Amniotic stem cell (primary cell): ENCODE results near the gene WNT6.

ENCODE experiments used
- DNase-seq: peaks from one replicate; lab custom pipeline; 2025; lab: John Stamatoyannopoulos, UW

Gene WNT6

DNA sequence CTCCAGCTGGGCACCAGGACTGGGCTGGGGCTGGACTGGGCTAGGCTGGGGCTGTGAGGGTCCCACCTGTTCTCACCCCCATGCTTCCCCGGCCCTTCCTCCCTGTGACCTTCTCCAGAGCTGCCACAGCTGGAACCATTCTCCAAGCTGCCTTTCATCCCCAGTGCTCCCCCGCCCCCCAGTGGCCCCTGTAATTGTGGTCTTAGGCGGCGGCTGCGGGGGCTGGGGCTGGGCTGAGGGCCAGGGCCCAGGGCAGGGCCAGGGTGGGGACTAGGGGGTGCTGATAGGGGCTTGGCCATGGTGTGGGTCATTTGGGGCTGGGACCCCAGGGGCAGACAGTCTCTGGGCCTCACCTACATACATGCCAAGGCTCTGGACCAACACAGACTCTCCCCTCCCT, 18.3 kb downstream of the WNT6 start:
- DNase-seq, result no peak

- no peak for DNase-seq
Observed at GRCh38 chr2:218878486-218878885, 18.9 kb downstream of the WNT6 start.

GRCh38 chr2:218878926-218879761, 19.5 kb downstream of the WNT6 start:
- no peak for DNase-seq

DNA sequence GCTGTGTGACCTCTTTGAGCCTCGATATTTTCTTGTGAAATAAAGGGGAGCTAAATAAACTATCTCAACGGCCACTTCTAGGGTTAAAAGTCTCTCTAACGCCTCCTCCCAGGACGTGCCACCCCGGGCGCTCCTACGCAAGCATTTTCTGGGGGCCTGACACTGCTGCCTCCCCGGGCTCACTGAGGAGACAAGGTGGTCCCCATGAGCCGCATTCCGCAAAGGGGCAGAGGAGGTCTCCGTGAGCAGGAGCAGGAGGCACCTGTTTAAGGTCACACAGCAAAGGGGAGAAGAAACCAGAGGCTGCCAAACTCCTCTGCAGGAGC, 20.1 kb downstream of the WNT6 start:
- no peak for DNase-seq

GRCh38 chr2:218880102-218880858, 20.7 kb downstream of the WNT6 start, which contains the start of gene WNT10A:
TSS of gene WNT10A (plus strand) at chr2:218880852. CDS start at chr2:218880996, 144 bp downstream.
- DNase-seq, result no peak

GRCh38 chr2:218880859-218881594, 21.4 kb downstream of the WNT6 start:
- DNase-seq, result no peak

GRCh38 chr2:218881744-218882460, 22.3 kb downstream of the WNT6 start:
- DNase-seq, result no peak

DNA sequence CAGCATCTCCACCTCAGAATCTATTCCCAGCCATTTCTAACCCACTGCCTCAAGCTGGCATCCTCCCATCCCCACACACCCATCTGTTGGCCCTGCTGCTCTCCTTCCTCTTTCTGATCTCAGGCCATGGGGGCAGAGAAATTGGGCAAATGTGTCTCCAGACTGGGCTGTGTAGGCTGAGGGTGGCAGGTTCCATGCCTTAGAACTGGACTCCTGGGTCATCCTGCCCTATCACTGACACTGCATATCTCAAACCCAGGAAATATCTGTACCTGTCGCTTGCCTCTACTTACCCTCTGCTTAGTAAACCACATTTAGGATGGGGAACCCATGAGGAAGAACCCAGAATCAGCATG, 22.8 kb downstream of the WNT6 start:
- no peak for DNase-seq

DNA sequence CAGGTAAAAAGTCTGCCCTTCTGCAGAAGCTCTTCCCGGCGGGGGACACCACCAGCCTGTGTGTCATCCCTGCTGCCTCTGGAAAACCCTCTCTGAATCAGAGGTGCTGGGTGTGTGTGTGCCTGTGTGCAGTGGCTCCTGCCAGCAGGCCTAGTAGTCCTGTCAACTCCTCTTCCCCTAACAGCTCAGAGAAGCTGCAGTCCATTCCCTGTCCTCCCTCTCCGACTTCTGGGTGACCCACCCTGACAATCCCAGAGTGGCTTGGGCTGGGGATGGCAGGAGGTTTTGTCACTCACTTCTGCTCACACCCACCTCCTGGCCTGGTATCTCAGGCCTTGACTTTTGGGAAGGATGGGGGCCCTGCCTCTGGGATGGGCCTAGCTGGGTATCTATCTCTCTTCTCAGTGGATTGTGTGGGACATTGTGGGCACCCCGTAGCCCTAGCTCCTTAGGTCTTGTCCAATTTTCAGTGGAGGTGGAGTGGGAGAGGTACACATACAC, 23.3 kb downstream of the WNT6 start:
- DNase-seq, result no peak

DNA sequence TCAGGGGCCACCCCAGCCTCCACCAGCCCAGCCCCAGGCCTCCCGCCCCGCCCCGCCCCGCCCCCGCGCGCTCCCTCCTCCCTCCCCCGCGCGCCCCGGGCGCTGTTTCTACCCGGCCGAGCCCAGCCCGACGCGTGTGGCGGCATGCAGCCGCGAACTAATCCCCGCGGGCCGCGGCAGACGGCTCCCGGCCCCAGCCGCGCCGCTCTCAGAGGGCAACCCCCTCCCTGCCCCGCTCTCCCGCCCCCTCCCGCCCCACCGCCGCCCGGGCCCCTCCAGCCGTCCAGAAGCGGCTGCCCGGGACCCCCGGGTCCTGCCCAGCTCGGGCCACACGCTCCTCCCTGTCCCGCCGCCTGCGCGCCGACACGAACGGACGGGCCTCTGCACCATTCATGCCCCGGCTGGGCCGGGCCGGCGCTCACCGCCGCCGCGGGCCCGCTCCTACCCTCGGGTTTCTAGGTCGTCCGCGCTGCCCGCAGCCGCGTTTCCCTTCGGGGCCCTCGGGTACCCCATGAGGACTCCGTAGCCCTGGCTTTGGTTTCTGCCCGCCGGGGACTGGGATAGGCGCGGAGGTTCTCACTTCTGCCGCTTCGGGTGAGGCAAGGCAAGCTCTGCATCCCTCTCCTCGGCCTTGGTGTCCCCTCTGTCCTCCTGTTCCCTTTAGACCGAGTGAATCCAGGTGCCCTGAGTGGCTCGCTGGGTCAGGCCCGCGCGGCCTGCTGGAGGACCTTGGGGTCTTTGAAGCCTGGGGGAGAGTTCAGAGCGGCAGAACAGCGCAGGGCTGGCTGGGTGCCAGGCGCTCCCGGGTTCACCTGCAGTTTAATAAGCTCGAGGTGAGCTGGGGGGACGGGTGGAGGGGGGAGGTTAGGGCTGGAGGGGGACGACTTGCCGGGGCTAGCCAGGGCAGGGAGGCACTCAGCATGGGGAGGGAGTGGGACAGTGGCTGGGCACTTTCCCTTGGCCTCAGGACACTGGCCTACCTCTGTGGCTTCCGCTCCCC, 24.2 kb downstream of the WNT6 start:
- DNase-seq, result no peak

- no peak for DNase-seq
Observed at GRCh38 chr2:218884519-218884918, 24.9 kb downstream of the WNT6 start.

DNA sequence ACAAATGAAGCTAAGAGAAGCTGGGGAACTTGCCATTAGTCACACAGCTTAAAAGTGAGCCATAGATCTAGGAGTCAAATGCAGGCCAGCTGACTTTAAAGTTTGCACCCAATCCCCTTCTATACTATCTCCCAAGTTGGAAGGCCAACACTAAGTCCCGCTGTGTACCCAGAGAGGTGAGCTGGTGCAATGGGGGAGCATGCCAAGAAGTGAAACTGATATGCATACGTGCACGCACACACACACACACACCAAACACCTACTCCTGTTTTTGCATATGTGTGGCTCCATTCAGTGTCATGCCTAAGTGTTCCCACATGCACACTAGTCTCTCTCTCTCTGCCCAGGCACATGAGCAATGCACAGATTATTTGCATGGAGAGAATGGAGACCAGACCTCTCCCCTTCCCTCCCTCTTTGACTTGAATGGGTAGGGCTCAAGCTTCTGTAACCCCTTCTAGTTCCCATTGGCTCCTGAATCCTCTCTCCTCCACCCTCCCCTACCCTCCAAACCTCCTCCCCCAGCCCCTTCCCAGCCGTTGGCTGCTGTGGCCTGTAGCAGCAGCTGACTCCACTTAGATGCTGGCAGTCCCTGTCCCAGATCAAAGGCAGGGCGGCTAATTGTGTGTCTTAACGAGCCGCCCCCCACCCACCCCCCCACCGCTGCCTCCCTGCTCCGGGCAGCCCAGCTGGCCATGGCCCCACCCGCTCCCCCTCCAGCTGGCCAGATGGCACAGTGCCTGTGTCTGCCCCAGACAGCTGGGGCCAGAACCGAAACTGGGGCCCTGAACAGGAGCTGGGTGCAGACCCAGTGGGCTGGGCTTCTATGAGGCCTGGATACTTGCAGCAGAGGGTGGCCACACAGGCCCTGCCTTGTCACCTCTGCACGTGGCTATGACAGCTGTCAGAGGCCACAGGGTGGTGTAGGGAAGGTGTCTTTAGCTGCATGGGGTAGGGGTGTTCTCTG, 26.7 kb downstream of the WNT6 start:
- DNase-seq, result no peak

DNA sequence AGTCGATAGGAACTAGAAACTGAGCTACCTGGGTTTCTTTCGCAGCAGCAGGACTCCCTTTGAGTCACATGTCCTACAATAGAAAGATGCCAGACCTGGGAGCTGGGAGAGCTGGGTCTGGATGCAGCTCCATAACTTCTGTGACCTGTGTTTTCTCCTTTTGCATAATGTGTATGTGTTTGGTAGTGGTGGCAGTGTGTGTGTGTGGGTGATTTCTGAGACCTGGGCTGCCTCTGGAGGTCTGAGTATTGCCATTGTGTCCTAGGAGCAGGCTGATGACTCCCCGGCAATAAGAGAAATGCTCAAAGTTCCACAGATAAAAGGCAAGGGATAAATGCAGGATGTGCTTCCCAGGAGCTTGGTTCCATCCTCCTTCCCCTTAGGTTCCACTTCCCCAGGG, 27.5 kb downstream of the WNT6 start:
- no peak for DNase-seq

GRCh38 chr2:218888341-218888740, 28.7 kb downstream of the WNT6 start:
- DNase-seq, result no peak

GRCh38 chr2:218889937-218890336, 30.3 kb downstream of the WNT6 start:
- no peak for DNase-seq

DNA sequence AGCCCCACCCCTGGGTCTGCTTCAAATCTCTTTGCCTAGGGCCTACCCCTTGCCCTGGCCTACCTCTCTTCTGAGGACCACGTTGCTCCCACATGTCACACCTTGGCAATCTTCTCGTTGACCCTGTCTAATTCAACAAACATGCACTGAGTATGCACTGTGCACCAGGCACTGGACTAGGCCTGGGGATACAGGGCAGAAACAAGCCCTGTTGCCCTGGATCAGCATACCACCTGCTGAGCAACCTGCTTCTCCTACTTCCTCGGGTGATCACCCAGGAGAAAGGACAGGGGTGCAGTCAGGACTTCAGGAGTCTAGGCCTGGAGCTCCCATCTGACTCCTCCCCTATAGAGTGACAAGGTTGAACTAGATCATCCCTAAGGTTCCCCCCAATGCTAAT, 30.8 kb downstream of the WNT6 start:
- no peak for DNase-seq

DNA sequence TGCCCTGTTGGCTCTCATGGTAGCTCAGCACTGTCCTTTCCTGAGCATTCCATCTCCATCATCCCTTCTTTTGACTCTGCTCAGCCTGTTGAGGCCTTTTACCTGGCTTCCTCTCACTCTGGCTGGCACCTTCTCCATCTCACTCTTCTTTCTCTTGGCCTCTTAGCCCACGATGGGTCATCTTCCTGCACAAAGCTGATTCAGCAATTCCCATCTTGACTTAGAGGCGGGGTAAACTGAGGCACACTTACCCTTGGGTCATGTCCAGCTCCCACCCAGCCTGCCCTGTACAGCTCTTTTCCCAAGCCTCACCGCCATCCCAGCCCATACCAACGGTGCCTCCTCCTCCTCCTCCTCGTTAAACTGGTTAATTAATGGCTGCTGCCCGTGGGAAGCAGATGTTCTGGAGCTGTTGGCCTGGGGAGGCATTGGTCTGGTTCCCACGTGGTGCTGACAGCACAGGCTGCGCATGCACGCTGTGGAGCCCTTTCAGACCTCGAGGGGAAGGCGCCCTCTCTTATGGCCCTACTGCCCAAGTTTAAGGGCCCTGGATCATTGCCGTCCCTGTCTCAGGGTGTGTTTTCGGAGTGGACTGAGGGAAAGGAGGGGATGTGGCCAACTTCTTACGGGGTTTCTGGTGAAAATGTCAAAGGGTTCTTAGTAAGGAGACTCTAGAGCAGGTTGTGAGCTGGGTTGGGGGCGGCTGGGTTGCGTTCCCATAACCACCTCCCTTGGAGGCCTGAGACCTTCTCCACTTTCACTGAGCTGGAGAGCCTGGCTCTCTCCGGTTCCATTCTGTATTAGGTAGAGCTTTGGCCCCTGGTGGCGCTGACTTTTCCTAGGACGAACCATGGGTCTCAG, 31.9 kb downstream of the WNT6 start:
- no peak for DNase-seq

DNA sequence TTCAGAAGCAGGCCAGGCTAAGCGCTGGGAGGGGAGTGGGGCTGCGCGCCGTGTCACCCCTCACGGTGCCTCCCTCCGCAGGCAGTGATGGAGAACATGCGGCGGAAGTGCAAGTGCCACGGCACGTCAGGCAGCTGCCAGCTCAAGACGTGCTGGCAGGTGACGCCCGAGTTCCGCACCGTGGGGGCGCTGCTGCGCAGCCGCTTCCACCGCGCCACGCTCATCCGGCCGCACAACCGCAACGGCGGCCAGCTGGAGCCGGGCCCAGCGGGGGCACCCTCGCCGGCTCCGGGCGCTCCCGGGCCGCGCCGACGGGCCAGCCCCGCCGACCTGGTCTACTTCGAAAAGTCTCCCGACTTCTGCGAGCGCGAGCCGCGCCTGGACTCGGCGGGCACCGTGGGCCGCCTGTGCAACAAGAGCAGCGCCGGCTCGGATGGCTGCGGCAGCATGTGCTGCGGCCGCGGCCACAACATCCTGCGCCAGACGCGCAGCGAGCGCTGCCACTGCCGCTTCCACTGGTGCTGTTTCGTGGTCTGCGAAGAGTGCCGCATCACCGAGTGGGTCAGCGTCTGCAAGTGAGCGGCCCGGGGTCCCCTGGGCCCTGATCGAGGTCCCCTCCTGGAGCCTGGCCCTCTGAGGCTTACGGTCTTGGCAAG, 33.2 kb downstream of the WNT6 start:
- DNase-seq, result peak; percentile 14
